ENCODE results near the gene TMEM115.

GRCh38 chr3:50353245-50354004, 5.9 kb downstream of the TMEM115 start:
- TF ChIP-seq CTCF (conservative IDR thresholded peaks at IDR 0.05; ENCODE audit: low read depth, low read length), result no peak
- no peak for TF ChIP-seq EZH2 (IDR thresholded peaks at IDR 0.05; ENCODE audit: borderline replicate concordance, low read depth, low read length, poor library complexity, severe bottlenecking)
